HUES48 (cell line): ENCODE results near the gene ZNF469.

Experiments
- H3K27ac ChIP-seq: one replicate; pipeline ENCODE4 v1.7.0; 2013; ENCODE audit warnings: low read depth, low read length, inconsistent platforms
- H3K27me3 ChIP-seq: 2 replicates; pipeline ENCODE4 v1.6.1; 2013; ENCODE audit warnings: mild to moderate bottlenecking, low read length; ENCODE audit not compliant: control insufficient read depth, insufficient read depth
- H3K36me3 ChIP-seq: 2 replicates; pipeline ENCODE4 v1.6.1; 2013; ENCODE audit warnings: low read length; ENCODE audit not compliant: control insufficient read depth, insufficient read depth
- H3K4me1 ChIP-seq: 2 replicates; pipeline ENCODE4 v1.6.1; 2013; ENCODE audit warnings: mild to moderate bottlenecking, low read length; ENCODE audit not compliant: control insufficient read depth, insufficient read depth
- H3K4me3 ChIP-seq: 2 replicates; pipeline ENCODE4 v1.5.1; 2013; ENCODE audit warnings: mild to moderate bottlenecking, low read depth, low read length
- H3K9ac ChIP-seq: 2 replicates; pipeline ENCODE4 v1.6.1; 2013; ENCODE audit warnings: mild to moderate bottlenecking, low read depth, low read length, moderate library complexity
- H3K9me3 ChIP-seq: 2 replicates; pipeline ENCODE4 v1.6.1; 2013; ENCODE audit warnings: low read length; ENCODE audit not compliant: control insufficient read depth, insufficient read depth

Gene ZNF469

GRCh38 chr16:88390265-88390664 lies 7.5 kb downstream of the ZNF469 start:
- no peaks in the 10 kb centered on the region for H3K4me1 ChIP-seq
- no peak overlapping the region for H3K4me3 ChIP-seq
- no peaks in the 10 kb centered on the region for H3K36me3 ChIP-seq
- no peaks in the 10 kb centered on the region for H3K9me3 ChIP-seq
- H3K27me3 ChIP-seq: peaks cover 7% of the 10 kb centered on the region
- H3K27ac ChIP-seq: no peak overlapping the region
- H3K9ac ChIP-seq: no peak overlapping the region

GRCh38 chr16:88390735-88391134 lies 8.0 kb downstream of the ZNF469 start:
- Histone ChIP-seq H3K4me3 (no peak overlapping the region), H3K9ac (no peak overlapping the region), H3K27me3 (peaks cover 2% of the 10 kb centered on the region; the same call in 1 of the 2 replicates), H3K4me1 (no peaks in the 10 kb centered on the region), H3K9me3 (no peaks in the 10 kb centered on the region), H3K36me3 (no peaks in the 10 kb centered on the region), H3K27ac (no peak overlapping the region)

GRCh38 chr16:88391144-88391850 lies 8.5 kb downstream of the ZNF469 start:
- Histone ChIP-seq H3K27ac (no peak overlapping the region), H3K36me3 (no peaks in the 10 kb centered on the region), H3K4me1 (no peaks in the 10 kb centered on the region), H3K4me3 (no peak overlapping the region), H3K9ac (no peak overlapping the region), H3K27me3 (no peaks in the 10 kb centered on the region), H3K9me3 (no peaks in the 10 kb centered on the region)

- no peak overlapping the region for H3K4me3 ChIP-seq
- no peaks in the 10 kb centered on the region for H3K9me3 ChIP-seq
- no peaks in the 10 kb centered on the region for H3K27me3 ChIP-seq
- no peak overlapping the region for H3K9ac ChIP-seq
- no peaks in the 10 kb centered on the region for H3K4me1 ChIP-seq
- no peak overlapping the region for H3K27ac ChIP-seq
- H3K36me3 ChIP-seq: no peaks in the 10 kb centered on the region
Observed at GRCh38 chr16:88392111-88392510, 9.4 kb downstream of the ZNF469 start.

GRCh38 chr16:88392616-88393015 lies 9.9 kb downstream of the ZNF469 start:
- Histone ChIP-seq H3K9me3 (no peaks in the 10 kb centered on the region), H3K4me3 (no peak overlapping the region), H3K27ac (no peak overlapping the region), H3K36me3 (no peaks in the 10 kb centered on the region), H3K4me1 (no peaks in the 10 kb centered on the region), H3K9ac (no peak overlapping the region), H3K27me3 (no peaks in the 10 kb centered on the region)

- Histone ChIP-seq H3K4me1 (no peaks in the 10 kb centered on the region), H3K9me3 (peaks cover under 1% of the 10 kb centered on the region; the same call in 1 of the 2 replicates), H3K27me3 (no peaks in the 10 kb centered on the region), H3K36me3 (no peaks in the 10 kb centered on the region), H3K27ac (no peak overlapping the region), H3K4me3 (no peak overlapping the region), H3K9ac (no peak overlapping the region)
Observed at GRCh38 chr16:88393034-88393433, 10.3 kb downstream of the ZNF469 start.

GRCh38 chr16:88393571-88393970 lies 10.8 kb downstream of the ZNF469 start:
- Histone ChIP-seq H3K36me3 (no peaks in the 10 kb centered on the region), H3K27ac (no peak overlapping the region), H3K4me1 (no peaks in the 10 kb centered on the region), H3K9me3 (peaks cover 3% of the 10 kb centered on the region; the same call in 1 of the 2 replicates), H3K4me3 (no peak overlapping the region), H3K27me3 (no peaks in the 10 kb centered on the region), H3K9ac (no peak overlapping the region)

GRCh38 chr16:88394426-88394825 lies 11.7 kb downstream of the ZNF469 start:
- Histone ChIP-seq H3K4me1 (no peaks in the 10 kb centered on the region), H3K4me3 (no peak overlapping the region), H3K9me3 (peaks cover 3% of the 10 kb centered on the region; the same call in 1 of the 2 replicates), H3K9ac (no peak overlapping the region), H3K27me3 (no peaks in the 10 kb centered on the region), H3K27ac (no peak overlapping the region), H3K36me3 (no peaks in the 10 kb centered on the region)

GRCh38 chr16:88395669-88396584 lies 13.2 kb downstream of the ZNF469 start:
- Histone ChIP-seq H3K27ac (no peak overlapping the region), H3K27me3 (no peaks in the 10 kb centered on the region), H3K9me3 (peaks cover 3% of the 10 kb centered on the region; the same call in 1 of the 2 replicates)

GRCh38 chr16:88398170-88398873 lies 15.6 kb downstream of the ZNF469 start:
- no peak overlapping the region for H3K9ac ChIP-seq
- H3K9me3 ChIP-seq: peaks cover 3% of the 10 kb centered on the region; the same call in 1 of the 2 replicates
- H3K4me1 ChIP-seq: no peaks in the 10 kb centered on the region
- H3K27ac ChIP-seq: no peak overlapping the region
- no peaks in the 10 kb centered on the region for H3K36me3 ChIP-seq
- H3K4me3 ChIP-seq: no peak overlapping the region
- no peaks in the 10 kb centered on the region for H3K27me3 ChIP-seq

More at GRCh38 chr16:88395669-88396584, 13.2 kb downstream of the ZNF469 start:
- Histone ChIP-seq H3K36me3 (no peaks in the 10 kb centered on the region), H3K4me1 (no peaks in the 10 kb centered on the region), H3K9ac (no peak overlapping the region), H3K4me3 (no peak overlapping the region)
